ENCODE data around the gene CHST15.

CHST15 gene

GRCh38 chr10:124063750-124064603 lies 29.4 kb downstream of the CHST15 start:
- DNase-seq = no peak

GRCh38 chr10:124062390-124062789 lies 31.0 kb downstream of the CHST15 start:
- DNase-seq = no peak

- DNase-seq = no peak
These were observed 32.4 kb downstream of the CHST15 start for GRCh38 chr10:124061030-124061429.

GRCh38 chr10:124060148-124060720 lies 33.2 kb downstream of the CHST15 start:
- DNase-seq = no peak

GRCh38 chr10:124059551-124059950 lies 33.8 kb downstream of the CHST15 start:
- DNase-seq = no peak

GRCh38 chr10:124058346-124059003 lies 34.9 kb downstream of the CHST15 start:
- no peak for DNase-seq

GRCh38 chr10:124057601-124058000 lies 35.8 kb downstream of the CHST15 start:
- no peak for DNase-seq

GRCh38 chr10:124056337-124056980 lies 36.9 kb downstream of the CHST15 start:
- DNase-seq = no peak

- DNase-seq = no peak
These were observed 39.4 kb downstream of the CHST15 start for GRCh38 chr10:124053971-124054370.

GRCh38 chr10:124052561-124052960 lies 40.8 kb downstream of the CHST15 start:
- DNase-seq = no peak

- DNase-seq = no peak
These were observed 43.1 kb downstream of the CHST15 start for GRCh38 chr10:124050021-124051015.

- DNase-seq = no peak
These were observed 43.9 kb downstream of the CHST15 start for GRCh38 chr10:124049484-124049883.

- DNase-seq = no peak
These were observed 44.8 kb downstream of the CHST15 start for GRCh38 chr10:124048371-124049290.

- no peak for DNase-seq
These were observed 45.8 kb downstream of the CHST15 start for GRCh38 chr10:124047427-124048152.

GRCh38 chr10:124045801-124046355 lies 47.5 kb downstream of the CHST15 start:
- DNase-seq = no peak

GRCh38 chr10:124045276-124045675 lies 48.1 kb downstream of the CHST15 start:
- no peak for DNase-seq

- no peak for DNase-seq
These were observed 49.1 kb downstream of the CHST15 start for GRCh38 chr10:124044143-124044862.

- no peak for DNase-seq
These were observed 49.9 kb downstream of the CHST15 start for GRCh38 chr10:124043310-124044142.

All from islet precursor cell (in vitro differentiated cells).